GM15510 (cell line): ENCODE results near the gene FAM163B.

Experiments
- POLR2A ChIP-seq: IDR thresholded peaks from 3 replicates; pipeline ENCODE4 v1.6.1; 2011; ENCODE audit warnings: borderline replicate concordance; ENCODE audit not compliant: insufficient read length; ENCODE audit errors: extremely low read depth

FAM163B gene

DNA sequence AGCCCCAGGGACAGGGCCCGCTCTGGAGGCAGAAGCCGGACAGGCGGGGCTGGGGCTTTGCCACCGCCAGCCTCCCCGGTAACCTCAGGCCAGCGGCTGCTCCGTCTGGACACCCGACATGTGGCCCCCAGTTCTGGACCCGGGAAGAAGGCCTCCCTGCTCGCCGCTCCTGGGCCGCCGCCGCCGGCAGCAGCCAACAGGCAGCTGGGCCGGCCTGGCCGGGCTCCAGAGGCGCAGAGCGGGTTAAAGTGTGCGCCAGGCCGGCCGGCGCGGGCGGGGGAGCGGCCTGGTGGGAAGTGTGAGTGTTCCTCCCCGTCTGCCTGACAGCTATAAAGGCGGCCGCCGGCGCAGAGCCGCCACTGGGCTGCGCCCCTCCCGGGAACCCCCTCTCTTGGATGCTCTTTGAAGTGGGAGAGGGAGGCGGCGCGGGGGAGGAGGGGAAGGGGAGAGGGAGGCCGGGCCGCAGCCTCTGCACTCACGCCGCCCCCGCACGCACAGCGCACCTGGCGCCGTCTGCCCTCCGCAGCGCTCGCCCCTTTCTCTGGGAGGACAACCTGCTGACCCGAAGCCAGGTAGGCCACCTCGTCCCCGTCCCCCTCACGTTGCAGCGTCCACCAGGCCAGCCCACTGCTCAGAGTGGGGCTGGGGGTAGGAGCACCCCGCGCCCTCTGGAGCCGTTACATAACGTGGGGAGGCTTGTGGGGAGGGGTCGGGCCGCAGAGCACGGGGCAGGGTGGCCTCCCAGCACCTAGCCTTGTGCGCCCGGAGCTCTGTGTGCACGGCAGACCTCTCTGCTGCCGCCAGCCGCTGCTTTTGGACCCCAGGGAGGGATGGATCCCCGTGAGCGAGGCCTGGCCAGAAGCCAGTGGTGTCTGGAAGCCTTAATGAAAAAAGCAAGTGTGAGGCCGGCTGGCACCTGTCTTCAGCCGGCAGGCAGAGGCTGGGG is 74.6 kb downstream of the FAM163B start, which contains the start of gene ADAMTSL2:
TSS of gene ADAMTSL2 (plus strand) at position 359 of the 946 bp plus-strand sequence. CDS start 2,009 bp downstream, outside the sequence.
- no peak for TF ChIP-seq POLR2A

DNA sequence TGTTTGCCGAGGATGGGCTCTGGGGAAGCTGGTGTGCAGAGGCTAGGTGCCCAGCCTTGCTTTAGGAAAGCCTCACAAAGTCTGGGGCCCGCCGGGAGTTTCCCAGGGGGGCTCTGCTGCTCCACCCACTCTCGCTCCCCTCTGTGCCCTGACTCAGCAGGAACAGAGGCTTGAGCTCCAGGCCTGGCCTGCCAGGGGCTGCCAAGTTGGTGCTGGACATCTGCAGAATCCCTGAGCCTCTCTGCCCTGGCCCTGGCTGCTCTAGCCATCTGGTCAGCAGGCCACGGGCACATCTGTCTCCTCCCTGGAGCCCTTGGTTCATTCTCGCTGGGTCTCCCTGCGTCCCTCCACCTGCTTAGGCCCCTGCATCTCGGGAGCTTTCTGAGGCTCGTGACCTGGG is 75.3 kb downstream of the FAM163B start:
- no peak for TF ChIP-seq POLR2A

DNA sequence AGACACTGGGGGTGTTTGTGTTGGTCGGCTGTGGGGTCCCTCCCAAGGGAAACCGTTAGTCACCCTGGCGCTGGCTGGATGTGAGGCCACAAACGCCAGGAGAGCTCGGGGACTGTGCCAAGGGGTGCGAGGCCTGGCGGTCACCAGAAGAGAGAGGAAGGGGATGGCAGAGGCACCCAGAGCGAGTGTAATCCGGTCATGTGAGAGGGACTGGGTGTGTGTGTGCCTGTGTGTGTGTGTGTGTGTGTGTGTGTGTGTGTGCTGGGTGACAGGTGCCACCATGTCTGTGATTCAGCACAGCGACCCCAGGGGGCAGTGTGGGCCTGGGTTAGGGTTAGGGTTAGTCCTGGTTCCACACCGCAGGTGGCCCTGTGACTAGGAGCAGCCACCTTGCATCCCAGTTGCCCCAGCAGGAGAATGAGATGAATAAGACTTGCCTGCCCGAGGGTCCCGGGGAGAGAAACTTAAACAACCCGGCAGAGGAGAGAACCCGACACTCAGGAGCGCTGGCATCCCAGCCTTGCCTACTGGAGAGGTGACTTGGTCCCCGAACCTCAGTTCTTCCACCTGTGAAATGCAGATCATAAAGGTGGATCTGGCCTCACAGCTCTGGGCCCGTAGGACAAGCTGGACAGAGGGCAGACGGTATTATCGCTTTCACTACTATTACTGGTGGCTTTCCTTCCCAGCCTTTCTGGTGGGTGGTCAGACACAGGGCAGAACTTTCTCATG is 76.1 kb downstream of the FAM163B start:
- no peak for TF ChIP-seq POLR2A

DNA sequence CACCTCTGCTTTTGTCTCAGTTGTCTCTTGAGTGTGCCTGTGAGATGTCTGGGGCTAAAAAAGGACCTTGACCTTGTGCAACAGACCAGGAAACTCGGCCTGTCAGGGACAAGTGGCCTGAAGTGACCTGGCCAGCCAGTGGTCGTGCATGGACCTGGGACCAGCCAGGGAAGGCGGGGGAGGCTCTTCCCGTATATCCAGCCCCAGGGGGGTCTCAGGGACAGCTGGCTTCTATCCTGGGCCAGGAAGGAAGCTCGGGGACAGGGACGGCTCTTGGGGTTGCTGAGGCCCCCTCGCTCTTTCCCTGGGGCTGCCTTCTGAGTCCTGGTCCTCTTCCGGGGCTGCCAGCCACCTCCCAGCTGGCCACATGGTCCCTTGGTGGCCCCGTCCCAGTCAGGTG is 77.9 kb downstream of the FAM163B start:
- TF ChIP-seq POLR2A: no peak

DNA sequence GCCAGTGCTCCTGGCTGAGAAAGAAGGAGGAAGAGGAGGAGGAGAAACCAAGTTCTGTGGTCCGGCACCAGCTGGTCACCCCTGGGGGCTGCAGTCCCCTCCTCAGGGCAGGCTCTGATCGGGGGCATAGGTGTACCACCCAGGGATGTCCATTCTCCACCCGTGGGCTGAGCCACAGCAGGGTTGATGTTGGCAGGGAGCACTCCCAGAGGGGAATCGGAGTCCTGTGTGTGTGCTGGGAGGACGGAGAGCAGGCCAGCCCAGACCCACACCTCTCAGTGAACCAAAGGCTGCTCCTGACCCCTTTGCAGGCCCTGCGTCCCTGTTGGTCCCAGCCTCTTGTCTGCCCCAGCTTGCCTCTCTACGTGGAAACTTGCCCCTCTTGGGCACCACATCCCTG is 79.3 kb downstream of the FAM163B start:
- TF ChIP-seq POLR2A: no peak

DNA sequence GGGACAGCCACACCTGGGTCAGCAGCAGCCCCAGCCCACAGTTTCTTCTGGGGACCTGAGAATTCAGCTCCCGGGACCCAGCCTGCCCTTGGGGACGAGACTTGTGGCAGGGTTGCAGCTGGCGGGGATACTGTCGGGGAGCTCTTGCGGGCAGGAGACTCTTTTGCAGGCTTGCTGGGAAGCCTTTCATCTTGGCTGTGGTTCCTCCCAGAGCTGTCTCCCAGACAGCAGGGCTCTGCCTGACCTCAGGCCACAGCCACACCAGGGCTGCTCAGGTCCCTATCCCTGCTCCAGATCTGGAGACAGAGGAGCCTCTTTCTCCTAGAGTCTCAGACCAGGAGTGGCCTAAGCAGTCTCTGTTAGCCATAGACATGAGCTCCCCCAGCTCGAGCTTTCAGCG is 79.7 kb downstream of the FAM163B start:
- TF ChIP-seq POLR2A: no peak

DNA sequence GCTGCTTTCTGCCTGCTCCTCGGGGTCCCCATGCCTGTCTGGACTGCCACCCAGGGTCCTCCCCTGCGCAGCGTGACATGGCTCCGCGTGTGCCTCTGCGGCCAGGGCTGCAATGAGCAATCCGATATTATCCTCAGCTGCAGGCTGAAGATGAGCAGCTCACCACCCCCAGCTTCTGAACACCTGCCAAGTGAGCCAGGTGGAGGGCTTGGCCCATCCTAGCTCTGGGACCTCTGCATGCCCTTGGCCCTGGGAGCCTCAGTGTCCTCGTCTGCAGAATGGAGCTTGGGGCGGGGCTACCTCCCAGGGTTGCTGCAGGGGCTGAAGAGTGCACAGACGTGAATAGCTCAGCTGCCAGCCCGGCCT is 80.3 kb downstream of the FAM163B start:
- no peak for TF ChIP-seq POLR2A

DNA sequence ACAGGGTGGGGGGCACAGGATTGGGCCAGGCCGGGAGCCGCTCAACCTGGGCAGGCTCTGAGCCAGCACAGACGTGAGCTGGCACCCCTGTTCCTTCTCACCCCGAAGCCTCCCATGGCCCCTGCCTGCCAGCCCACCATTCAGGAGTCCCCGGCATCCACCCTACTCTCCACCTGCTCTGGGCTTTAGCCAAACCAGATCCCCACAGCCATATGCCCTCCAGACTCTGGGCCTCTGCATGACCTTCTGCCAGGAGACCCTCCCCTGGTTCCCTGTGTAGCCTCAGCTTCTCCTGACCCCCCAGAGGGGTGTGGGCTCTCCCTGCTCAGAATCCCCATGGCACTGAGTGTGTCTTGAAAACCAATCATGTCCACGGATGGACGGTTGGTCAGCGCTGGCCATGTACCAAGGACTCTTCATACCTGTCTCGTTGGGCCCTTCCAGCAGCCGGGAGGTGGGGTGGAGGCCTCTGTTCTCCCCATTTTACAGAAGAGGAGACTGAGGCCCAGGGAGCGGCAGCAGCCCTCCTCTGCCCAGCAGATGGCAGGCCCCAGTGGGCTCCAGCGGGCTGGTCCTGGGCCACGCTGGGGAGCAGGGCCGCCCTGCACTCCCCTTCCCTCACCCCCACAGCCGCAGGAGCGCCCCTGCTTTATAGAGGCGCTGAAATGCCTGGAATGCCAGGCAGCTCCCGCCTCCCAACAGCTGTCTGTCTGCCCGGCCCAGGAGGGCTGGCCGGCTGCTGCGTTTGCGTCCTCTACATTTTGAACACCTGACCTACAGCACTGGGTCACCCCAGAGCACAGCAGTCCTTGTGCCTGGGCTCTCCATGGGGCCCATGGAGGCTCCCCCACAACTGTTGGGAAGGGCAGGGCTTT is 81.0 kb downstream of the FAM163B start:
- no peak for TF ChIP-seq POLR2A

DNA sequence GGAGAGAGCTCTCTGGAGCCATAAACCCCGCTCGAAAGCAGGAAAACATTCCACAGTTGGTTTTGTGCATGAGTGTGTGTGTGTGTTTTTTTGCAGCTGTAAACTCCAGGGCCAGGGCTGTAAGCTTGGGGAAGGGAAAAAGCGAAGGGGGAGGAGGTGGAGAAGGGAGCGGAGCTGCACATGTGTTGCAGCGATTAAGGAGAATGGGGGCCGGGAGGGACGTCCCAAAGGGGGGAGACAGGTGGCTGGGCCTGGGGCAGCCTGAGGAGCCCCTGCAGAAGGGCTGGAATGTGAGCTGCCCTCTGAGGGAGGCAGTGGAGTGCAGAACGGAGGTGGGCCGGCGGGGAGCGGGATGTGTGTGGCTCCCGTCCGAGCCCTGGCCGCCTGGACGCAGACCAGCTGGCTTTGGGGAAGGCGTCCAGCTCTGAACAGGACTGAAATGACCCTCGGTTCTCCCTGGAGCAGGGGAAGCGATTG is 81.7 kb downstream of the FAM163B start:
- TF ChIP-seq POLR2A: no peak
